Inferior parietal cortex (tissue), 1 donor: ENCODE data around the gene LRRC17.
"Not testable (repeated sequence)": the region's sequence is repeated elsewhere in the genome, so short reads cannot be mapped to it uniquely, and the experiment has no call there.

Source experiments
- DNase-seq: peaks from one replicate; pipeline ENCODE4 v3.0.0-alpha.2; 2016; ENCODE audit errors: extremely low spot score

LRRC17 gene

GRCh38 chr7:102897856-102898531, 14.8 kb upstream of the LRRC17 start:
- DNase-seq: no peak

DNA sequence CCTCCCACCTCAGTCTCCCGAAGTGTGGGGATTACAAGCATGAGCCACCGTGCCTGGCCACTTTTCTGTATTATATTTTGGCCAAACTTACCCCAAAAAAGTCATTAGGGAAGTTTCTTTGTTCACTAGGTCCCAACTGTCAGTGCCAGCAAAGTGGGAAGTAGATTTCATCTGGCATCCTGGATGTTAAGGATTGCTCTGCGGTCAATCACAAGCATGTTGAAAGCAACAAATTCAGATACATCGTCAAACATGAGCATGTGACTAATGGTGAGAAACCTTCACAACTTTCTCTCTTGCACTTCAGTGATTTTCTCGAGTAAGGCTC, 14.3 kb upstream of the LRRC17 start:
- no peak for DNase-seq

GRCh38 chr7:102902052-102902451, 10.7 kb upstream of the LRRC17 start:
- not testable (repeated sequence) for DNase-seq

DNA sequence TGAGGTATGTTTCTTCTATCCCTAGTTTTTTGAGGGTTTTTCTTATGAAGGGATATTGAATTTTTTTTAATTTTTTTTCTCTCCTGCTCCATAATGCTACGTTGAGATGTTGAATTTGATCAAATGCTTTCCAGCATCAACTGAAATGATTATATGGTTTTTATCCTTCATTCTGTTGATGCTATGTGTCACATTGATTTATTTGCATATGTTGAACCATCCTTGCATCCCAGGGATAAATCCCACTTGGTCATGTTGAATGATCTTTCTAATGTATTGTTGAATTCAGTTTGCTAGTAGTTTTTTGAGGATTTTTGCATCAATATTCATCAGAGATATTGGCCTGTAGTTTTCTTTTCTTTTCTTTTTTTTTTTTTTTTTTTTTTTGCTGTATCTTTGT, 9.2 kb upstream of the LRRC17 start:
- DNase-seq: not testable (repeated sequence)

DNA sequence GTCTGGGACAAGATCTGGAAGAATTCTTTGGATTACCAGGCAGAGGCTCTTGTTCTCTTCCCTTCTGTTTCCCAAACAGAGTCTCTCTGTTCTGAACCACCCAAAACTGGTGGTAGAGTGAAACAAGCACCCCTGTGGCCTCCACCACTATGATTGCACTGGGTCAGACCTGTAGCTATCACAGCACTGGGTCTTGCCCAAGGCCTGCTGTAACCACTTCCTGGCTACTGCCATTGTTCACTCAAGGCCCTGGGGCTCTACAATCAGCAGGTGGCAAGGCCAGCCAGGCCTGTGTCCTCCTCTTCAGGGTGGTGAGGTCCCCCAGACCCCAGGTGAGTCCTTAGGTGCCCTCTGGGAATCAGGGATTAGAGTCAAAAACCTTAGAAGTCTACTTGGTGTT, 4.1 kb upstream of the LRRC17 start:
- DNase-seq: no peak

DNA sequence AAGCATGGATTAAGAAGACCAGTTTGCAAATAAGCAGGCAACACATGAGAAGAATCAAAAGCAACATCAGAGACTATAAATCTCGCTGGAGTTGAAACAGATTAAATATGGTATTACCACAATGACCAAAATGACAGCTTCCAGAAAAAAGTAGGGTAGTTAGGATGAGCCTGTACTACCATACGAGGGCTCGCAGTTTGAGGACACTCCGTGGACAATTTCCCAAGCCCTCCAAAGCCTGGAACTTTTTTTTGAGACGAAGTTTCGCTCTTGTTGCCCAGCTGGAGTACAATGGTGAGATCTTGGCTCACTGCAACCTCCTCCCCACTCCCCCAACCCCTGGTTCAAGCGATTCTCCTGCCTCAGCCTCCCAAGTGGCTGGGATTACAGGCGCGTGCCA, 1.0 kb downstream of the LRRC17 start:
- DNase-seq: no peak

GRCh38 chr7:102914585-102914984, 1.8 kb downstream of the LRRC17 start:
- no peak for DNase-seq

DNA sequence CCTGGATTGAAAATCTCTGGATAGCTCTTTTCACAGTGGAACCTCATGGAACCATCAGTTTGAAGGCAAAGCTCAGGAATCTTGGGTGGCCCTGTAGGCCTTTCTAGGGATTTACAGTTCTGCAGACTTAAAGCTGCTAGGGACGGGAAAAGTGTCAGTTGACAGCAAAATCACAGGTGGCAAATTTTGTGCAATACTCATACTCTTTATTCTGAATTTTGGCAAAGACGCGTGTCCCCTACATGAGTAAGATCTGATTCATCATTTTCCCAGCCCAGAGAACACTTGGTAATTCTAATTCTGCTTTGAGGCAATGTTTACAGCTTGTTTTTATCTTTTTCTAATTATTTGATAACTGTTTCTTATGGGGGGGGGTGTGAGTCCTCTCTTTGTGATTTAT, 3.6 kb downstream of the LRRC17 start:
- DNase-seq: no peak

- no peak for DNase-seq
Measured at GRCh38 chr7:102916881-102917280, 4.1 kb downstream of the LRRC17 start.

DNA sequence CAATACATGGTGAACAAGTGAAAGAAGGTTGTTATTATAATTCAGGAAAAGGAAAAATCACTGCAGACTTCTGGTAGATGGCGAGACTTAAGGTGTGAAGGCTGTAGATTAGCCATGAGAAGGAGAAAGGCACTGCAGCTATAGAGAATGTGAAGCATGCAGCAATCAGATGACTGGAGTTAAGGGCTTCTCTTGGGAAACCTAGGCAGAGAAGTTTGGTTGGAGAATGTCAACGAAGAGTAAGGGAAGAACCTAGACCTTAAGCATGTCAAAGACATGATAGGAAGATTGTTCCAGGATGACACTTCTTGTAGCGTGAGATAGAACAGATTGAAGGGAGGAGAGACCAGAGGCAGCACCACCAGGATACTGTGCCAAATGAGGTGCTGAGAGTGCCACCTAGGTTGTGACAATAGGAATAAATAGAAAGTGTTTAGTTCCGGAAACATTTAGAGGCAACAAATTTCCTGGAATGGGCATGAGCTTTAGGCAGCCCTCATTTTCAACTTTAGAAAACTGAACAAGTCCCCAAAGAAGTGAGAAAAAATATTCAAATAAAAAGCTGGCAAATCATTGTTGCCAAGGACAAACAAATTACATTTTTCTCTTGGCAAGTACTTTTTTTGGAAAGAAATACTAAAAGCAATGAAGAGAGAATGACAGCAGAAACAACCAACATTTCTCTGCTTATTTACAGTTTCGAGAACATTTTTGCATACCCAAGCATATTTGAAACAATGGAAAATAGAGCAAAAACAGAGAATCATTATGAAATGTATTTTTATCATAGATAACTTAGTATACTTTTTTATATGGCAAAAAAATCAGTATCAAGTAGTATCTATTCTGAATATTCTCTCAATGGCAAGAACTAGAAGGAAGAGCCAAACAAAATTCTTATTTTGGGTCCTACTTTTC, 4.9 kb downstream of the LRRC17 start:
- no peak for DNase-seq

- no peak for DNase-seq
Measured at GRCh38 chr7:102918845-102919244, 6.0 kb downstream of the LRRC17 start.

- DNase-seq: no peak
Measured at GRCh38 chr7:102925976-102926782, 13.4 kb downstream of the LRRC17 start.

GRCh38 chr7:102926783-102927140, 14.0 kb downstream of the LRRC17 start:
- DNase-seq: no peak

DNA sequence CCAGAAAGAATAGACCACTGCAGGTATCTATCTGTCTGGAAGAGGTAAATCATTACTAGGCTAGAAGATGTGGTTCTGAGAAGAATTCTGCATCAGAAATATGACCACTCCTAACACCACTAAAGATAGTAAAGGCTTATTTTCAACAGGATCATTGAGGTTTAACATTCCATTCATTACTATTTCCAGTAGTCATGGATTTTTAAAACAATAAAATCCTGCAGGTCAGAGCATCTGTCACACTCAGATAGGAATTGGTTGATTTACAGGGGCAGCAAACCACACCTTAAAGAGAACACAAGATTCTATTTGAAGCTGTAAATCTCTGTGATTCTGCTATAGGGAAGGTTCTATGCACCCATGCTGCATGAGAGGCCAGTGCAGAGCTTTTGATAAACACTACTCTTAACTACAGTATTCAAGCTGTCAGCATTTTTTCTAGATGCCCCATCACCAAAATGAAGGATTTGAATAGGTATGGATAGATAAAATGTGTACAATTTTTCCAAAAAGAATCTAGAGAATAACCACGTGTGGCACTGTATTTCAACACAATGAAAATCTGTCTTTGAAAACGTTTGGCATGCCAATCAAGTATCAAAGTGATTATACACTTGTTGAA, 14.6 kb downstream of the LRRC17 start:
- no peak for DNase-seq

DNA sequence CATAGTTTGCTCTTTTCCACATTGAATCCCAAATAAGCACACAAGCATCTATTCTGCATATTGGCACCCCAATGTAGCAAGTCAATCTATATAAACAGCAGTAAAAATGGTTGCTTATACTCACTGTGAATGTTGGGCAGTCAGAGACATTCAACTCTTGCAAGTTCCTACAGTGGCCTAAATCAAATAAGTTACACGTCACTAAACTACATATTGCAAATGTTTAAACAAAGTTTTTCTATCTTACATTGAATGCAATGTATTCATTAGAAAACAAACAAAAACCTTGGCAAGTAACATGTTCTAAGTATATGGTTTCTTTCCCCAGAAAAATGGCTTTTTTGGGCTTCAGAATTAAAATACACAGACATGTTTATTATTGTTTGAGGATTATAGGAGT, 19.0 kb downstream of the LRRC17 start:
- DNase-seq: no peak

DNA sequence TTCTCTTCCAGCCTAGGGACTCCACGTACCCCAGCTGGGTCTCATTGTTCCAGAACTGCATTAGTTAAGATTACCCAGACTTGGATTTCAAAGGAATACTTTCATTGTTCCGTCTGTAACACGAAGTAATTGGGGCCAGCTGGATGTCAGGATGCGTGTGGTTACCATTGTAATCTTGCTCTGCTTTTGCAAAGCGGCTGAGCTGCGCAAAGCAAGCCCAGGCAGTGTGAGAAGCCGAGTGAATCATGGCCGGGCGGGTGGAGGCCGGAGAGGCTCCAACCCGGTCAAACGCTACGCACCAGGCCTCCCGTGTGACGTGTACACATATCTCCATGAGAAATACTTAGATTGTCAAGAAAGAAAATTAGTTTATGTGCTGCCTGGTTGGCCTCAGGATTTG, 21.0 kb downstream of the LRRC17 start:
- no peak for DNase-seq

DNA sequence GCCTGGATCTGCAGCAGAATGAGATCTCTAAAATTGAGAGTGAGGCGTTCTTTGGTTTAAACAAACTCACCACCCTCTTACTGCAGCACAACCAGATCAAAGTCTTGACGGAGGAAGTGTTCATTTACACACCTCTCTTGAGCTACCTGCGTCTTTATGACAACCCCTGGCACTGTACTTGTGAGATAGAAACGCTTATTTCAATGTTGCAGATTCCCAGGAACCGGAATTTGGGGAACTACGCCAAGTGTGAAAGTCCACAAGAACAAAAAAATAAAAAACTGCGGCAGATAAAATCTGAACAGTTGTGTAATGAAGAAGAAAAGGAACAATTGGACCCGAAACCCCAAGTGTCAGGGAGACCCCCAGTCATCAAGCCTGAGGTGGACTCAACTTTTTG, 21.4 kb downstream of the LRRC17 start:
- no peak for DNase-seq

DNA sequence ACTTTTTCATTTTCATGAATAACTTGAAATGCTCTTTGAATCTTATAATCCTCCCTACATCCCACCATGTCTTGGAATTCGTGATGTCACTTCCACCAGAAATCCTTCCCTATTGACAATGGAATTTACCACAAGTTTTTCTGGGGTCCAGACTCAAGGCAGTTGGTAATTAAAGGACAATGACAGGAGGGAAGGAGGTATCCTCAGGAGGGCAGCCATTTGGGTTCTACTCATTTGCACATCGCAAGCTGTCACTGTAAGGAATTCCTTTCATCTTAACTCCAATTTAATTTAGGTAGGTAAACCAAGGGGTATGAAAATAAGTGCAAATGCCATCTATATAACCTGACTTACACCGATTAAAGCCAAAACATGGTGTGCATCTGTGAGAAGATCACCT, 21.9 kb downstream of the LRRC17 start:
- no peak for DNase-seq

- DNase-seq: no peak
Measured at GRCh38 chr7:102935450-102936115, 22.8 kb downstream of the LRRC17 start.

DNA sequence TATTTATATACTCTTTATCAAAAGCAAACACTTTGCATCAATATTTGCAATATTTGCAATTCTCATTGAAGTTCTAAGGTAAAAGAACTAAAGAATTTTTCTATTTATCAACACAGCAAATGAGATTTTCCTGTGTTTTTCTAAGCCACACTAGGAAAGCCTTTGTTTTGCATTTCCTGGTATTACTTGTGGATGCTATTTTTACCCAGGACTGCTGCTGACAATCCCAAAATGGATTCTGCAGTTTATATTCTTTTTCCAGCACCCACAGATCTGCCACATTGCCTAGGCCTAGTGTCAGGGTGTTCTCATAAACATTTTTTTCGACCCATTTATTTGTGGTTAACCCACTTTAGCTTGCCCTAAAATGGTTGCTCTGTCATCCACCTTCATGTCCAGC, 25.9 kb downstream of the LRRC17 start:
- no peak for DNase-seq

DNA sequence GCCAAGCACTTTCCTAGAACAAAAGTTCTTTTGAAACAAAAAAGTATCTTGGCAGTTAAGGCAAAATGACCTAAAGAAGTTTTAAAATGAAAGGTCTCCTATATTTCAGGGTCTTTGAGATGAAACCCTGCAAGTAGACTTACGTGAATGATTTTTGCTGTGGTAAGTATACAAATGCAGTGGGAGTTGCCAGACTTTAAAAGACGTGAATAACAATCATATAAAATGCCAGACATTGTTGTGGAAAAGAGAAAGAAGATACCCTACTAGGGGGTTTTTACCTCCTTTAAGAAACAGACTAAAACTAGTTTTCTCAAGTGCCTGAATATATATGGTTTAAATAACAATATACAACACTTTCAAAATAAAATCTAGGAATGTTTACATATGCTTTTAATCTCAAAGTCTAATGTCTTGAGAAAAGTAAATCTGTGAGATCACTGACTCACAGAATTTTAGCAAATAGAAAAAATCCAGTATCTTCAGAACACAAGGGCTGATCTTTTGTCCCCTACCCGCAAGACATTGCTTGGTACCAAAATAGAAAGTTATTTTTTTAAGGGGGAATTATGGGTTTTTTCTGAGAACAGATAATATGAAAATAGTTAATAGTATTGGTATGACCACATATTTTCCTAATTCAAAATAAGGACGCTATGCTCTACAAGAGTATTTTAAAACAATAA, 29.5 kb downstream of the LRRC17 start:
- DNase-seq: no peak
